BJ (cell line): ENCODE results near the gene TRIM9. TPM values are rescaled to one million over a fixed set of nuclear protein-coding genes. Genes with fewer than 3 reads are reported as not detected.

Source experiments
- CTCF ChIA-PET: fragments of 350-600 bp; formaldehyde crosslinking; extraction: SDS; loops from one replicate; lab custom pipeline; 2021; ENCODE audit warnings: antibody characterized with exemption, inconsistent platforms; lab: Yijun Ruan, JAX
- POLR2A ChIA-PET: fragments of 300-600 bp; sonication (Branson Sonifier 250); formaldehyde crosslinking; extraction: SDS; loops from one replicate; lab custom pipeline; 2021; ENCODE audit warnings: antibody characterized with exemption; lab: Charles Lee
- DNase-seq: peaks from one replicate; pipeline ENCODE4 v3.0.0-alpha.2; 2011; ENCODE audit warnings: low read depth
- H3K27me3 ChIP-seq: 2 replicates; pipeline ENCODE4 v1.6.0; 2011; ENCODE audit warnings: low read length; ENCODE audit not compliant: control insufficient read depth, insufficient read depth
- H3K36me3 ChIP-seq: 2 replicates; pipeline ENCODE4 v1.5.1; 2011; ENCODE audit warnings: low read length; ENCODE audit not compliant: control insufficient read depth, insufficient read depth
- H3K4me3 ChIP-seq: 2 replicates; pipeline ENCODE4 v1.5.1; 2011; ENCODE audit warnings: low read depth, mild to moderate bottlenecking, control low read depth, low read length
- polyA plus RNA-seq: library from polyadenylated mRNA; depleted of rRNA; stranded (reverse); fragments of >200 nt; gene quantifications from 2 replicates; pipeline ENCODE4 v1.2.3, GENCODE V29; 2011
- TF ChIP-seq, protein P1 (sequence below): IDR thresholded peaks from 2 replicates; pipeline ENCODE4 v1.5.1; 2011; ENCODE audit warnings: low read depth, mild to moderate bottlenecking, control low read depth, inconsistent platforms, low read length, moderate library complexity; ENCODE audit not compliant: insufficient read depth

TRIM9 gene
- polyA plus RNA-seq, 1 experiment, result 0.02 TPM

DNA sequence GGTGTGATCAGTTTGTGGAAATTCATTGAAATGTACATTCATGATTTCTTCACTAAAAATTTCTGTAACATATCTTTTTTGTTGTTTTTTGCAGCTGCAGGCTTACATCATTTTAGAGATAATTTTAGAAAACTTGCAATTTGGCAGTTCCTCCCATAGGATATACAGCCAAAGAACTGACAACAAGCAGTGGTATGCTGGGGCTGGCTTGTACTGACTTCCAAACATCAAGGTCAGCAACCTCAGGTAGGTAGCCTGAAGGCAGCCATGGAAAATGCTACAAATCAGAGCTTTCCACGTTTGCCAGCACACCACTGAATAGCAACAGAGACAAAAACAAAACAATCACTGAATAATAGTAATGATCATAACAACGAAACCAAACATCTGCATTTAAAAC, 21.2 kb downstream of the TRIM9 start:
- H3K27me3 ChIP-seq, result peaks cover 8% of the 10 kb centered on the region
- DNase-seq, result no peak
- ChIA-PET CTCF (interaction anchor here (0.6 kb wide), 1 partner anchor 1628 kb away, joined by 3 read pairs; no protein-coding TSS in a partner anchor), POLR2A (no interaction called here)
- no peak overlapping the region for H3K4me3 ChIP-seq
- H3K36me3 ChIP-seq, result no peaks in the 10 kb centered on the region
- TF ChIP-seq, protein P1, sequence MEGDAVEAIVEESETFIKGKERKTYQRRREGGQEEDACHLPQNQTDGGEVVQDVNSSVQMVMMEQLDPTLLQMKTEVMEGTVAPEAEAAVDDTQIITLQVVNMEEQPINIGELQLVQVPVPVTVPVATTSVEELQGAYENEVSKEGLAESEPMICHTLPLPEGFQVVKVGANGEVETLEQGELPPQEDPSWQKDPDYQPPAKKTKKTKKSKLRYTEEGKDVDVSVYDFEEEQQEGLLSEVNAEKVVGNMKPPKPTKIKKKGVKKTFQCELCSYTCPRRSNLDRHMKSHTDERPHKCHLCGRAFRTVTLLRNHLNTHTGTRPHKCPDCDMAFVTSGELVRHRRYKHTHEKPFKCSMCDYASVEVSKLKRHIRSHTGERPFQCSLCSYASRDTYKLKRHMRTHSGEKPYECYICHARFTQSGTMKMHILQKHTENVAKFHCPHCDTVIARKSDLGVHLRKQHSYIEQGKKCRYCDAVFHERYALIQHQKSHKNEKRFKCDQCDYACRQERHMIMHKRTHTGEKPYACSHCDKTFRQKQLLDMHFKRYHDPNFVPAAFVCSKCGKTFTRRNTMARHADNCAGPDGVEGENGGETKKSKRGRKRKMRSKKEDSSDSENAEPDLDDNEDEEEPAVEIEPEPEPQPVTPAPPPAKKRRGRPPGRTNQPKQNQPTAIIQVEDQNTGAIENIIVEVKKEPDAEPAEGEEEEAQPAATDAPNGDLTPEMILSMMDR, result no peak

DNA sequence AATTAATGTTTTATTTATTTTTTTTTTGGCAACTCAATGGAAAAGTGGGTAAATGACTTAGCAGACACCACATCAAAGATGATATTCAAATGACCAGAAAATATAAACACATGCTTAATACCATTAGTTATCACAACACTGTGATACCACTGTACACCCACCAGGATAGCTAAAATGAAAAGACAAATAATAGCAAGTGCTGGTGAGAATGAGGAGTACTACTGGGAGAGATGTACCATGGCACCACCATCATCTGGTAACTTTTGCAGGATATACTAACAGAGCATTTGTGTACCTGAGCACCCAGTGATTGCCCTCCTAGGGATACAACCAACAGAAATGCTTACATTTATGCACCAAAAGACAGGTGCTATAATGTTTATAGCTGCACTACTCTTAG, 21.9 kb downstream of the TRIM9 start:
- POLR2A ChIA-PET, result no interaction called here
- no peaks in the 10 kb centered on the region for H3K36me3 ChIP-seq
- no peak overlapping the region for H3K4me3 ChIP-seq
- DNase-seq, result no peak
- TF ChIP-seq, protein P1, result no peak
- peaks cover 8% of the 10 kb centered on the region for H3K27me3 ChIP-seq
- CTCF ChIA-PET, result no interaction called here

DNA sequence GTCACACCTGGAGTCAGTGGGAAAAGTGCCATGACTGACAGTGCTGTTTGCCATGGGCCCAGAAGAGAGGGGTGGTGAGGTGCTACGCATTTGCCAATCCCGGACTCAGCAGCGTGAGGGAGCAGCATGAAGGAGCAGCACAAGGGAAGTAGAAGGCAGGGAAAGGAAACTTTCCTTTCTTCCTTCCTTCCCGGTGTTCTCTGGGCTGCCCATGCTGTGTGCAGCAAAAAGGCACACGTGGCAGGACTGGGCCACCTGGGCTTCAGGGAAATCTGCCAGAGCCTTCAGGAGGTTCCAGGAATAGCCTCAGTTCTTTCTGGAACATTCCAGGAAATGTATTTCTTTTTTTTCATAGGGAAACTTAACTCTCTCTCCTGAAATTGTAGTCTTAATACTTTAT, 23.0 kb downstream of the TRIM9 start:
- POLR2A ChIA-PET, result no interaction called here
- no peak overlapping the region for H3K4me3 ChIP-seq
- H3K36me3 ChIP-seq, result no peaks in the 10 kb centered on the region
- DNase-seq, result no peak
- H3K27me3 ChIP-seq, result peaks cover 10% of the 10 kb centered on the region
- TF ChIP-seq, protein P1, result no peak
- CTCF ChIA-PET, result interaction anchor here (0.7 to 1.1 kb wide), 2 partner anchors 12 to 175 kb away, joined by 3 to 5 read pairs; no protein-coding TSS in a partner anchor

DNA sequence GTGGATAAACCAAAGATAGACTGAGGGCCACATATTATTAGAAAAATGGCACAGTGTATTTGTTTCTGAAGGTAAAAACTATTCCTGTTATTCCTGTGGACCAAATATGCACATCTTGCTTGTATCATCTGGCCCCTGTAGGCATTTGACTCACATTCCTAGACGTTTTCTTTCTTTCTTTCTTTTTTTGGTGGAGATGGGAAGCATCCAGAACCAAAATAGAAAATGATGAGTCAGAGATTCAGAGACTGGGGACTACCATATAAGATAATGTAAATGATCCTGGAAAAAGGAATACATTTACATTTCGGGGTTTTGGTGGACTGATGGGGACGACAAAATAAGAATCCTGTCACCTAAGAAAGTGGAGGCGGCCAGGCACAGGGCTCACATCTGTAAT, 24.2 kb downstream of the TRIM9 start:
- ChIA-PET POLR2A (no interaction called here), CTCF (no interaction called here)
- TF ChIP-seq, protein P1, result no peak
- no peak for DNase-seq
- Histone ChIP-seq H3K36me3 (no peaks in the 10 kb centered on the region), H3K27me3 (peaks cover 7% of the 10 kb centered on the region), H3K4me3 (no peak overlapping the region)

DNA sequence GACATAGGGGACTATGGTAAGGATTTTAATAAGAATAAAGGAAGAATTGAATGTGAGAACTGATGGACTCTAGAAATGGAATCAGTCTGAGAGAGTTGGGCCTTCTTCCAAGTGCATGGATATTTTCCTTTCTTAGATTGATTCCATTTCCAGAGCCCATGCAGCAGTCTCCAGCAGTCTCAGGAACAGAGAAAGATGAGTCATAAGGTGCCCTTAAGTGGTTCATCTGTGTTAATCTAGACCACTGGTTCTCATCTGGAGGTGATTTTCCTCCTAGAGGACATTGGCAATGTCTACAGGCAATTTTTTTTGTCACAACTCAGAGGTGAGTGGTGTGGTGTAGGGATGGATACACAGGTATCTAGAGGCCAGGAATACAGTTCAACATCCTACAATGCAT, 25.9 kb downstream of the TRIM9 start:
- ChIA-PET CTCF (no interaction called here), POLR2A (no interaction called here)
- Histone ChIP-seq H3K27me3 (peaks cover 3% of the 10 kb centered on the region; the same call in 1 of the 2 replicates), H3K4me3 (no peak overlapping the region), H3K36me3 (no peaks in the 10 kb centered on the region)
- TF ChIP-seq, protein P1, result no peak
- DNase-seq, result no peak
